Measurements from ENCODE around the gene CFAP119. TPM values are rescaled to one million over a fixed set of nuclear protein-coding genes. Genes with fewer than 3 reads are reported as not detected.

Gene CFAP119
- polyA plus RNA-seq, 1 donor from 2014 or later, result 17.0 TPM

GRCh38 chr16:30720694-30721093 lies 41.2 kb downstream of the CFAP119 start:
- no peak overlapping the region for H3K9ac ChIP-seq (ENCODE audit: low read length)
- H2AFZ ChIP-seq (ENCODE audit: low read depth, low read length), result no peak overlapping the region
- TF ChIP-seq EP300 (conservative IDR thresholded peaks at IDR 0.05; ENCODE audit: poor library complexity, severe bottlenecking) (no peak), RAD21 (conservative IDR thresholded peaks at IDR 0.05) (no peak), POLR2AphosphoS5 (IDR thresholded peaks at IDR 0.05) (no peak), MXI1 (conservative IDR thresholded peaks at IDR 0.05; ENCODE audit: poor library complexity, severe bottlenecking) (no peak), EZH2 (IDR thresholded peaks at IDR 0.05; ENCODE audit: borderline replicate concordance, insufficient read depth, low read length, poor library complexity, severe bottlenecking) (no peak), REST (IDR thresholded peaks at IDR 0.05; ENCODE audit: borderline replicate concordance) (no peak), TAF1 (IDR thresholded peaks at IDR 0.05; ENCODE audit: low read depth) (no peak), SMC3 (conservative IDR thresholded peaks at IDR 0.05; ENCODE audit: poor library complexity) (no peak), CTCF (IDR thresholded peaks at IDR 0.05; ENCODE audit: poor library complexity, severe bottlenecking) (no peak)
- no peak overlapping the region for H3K27ac ChIP-seq (ENCODE audit: low read length)
- H3K79me2 ChIP-seq (replicated peaks; ENCODE audit: insufficient read depth, low read length), result no peaks in the 10 kb centered on the region
- H3K9me2 ChIP-seq (ENCODE audit: insufficient read depth, low read length), result no peaks in the 10 kb centered on the region
- no peaks in the 10 kb centered on the region for H3F3A ChIP-seq (ENCODE audit: insufficient read depth, low read length, poor library complexity, severe bottlenecking)
- H3K4me3 ChIP-seq (ENCODE audit: low read length), result no peak overlapping the region
- no peaks in the 10 kb centered on the region for H3K27me3 ChIP-seq (ENCODE audit: insufficient read depth, low read depth, low read length)
- no peaks in the 10 kb centered on the region for H3K9me3 ChIP-seq (ENCODE audit: low read length)
- no peaks in the 10 kb centered on the region for H4K20me1 ChIP-seq (ENCODE audit: insufficient read depth)
- H3K36me3 ChIP-seq (ENCODE audit: insufficient read depth, low read length), result peaks cover 3% of the 10 kb centered on the region
- no peak overlapping the region for H3K4me2 ChIP-seq (ENCODE audit: low read length)

DNA sequence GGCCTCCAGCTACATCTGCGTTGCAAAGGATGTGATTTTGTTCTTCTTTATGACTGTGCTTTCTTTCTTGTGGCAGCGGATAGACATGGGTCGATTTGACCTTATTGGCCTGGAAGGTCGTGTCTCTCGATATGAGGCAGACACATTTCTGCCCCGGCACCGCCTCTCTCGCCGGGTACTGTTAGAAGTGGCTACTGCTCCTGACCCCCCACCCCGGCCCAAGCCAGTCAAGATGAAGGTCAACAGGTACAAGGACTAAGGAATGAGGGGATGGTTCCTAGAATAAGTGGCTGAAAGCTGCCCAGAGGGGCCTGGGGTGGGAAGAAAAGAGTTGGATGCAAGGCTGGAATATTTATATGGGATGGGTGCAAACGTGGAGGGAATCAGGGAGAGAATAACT lies 41.8 kb downstream of the CFAP119 start:
- Histone ChIP-seq H3K4me2 (ENCODE audit: low read length) (no peak overlapping the region), H3K27me3 (ENCODE audit: insufficient read depth, low read depth, low read length) (no peaks in the 10 kb centered on the region), H2AFZ (ENCODE audit: low read depth, low read length) (no peak overlapping the region), H4K20me1 (ENCODE audit: insufficient read depth) (no peaks in the 10 kb centered on the region), H3K79me2 (replicated peaks; ENCODE audit: insufficient read depth, low read length) (no peaks in the 10 kb centered on the region), H3F3A (ENCODE audit: insufficient read depth, low read length, poor library complexity, severe bottlenecking) (no peaks in the 10 kb centered on the region), H3K36me3 (ENCODE audit: insufficient read depth, low read length) (peaks cover 5% of the 10 kb centered on the region), H3K9me3 (ENCODE audit: low read length) (no peaks in the 10 kb centered on the region), H3K9ac (ENCODE audit: low read length) (no peak overlapping the region), H3K9me2 (ENCODE audit: insufficient read depth, low read length) (no peaks in the 10 kb centered on the region), H3K4me3 (ENCODE audit: low read length) (no peak overlapping the region), H3K27ac (ENCODE audit: low read length) (no peak overlapping the region)
- no peak for TF ChIP-seq RAD21 (conservative IDR thresholded peaks at IDR 0.05)

All from neural cell (in vitro differentiated cells).